Measurements from ENCODE around the gene HINT1. TPM values are rescaled to one million over a fixed set of nuclear protein-coding genes. Genes with fewer than 3 reads are reported as not detected.
"Not testable (repeated sequence)": the region's sequence is repeated elsewhere in the genome, so short reads cannot be mapped to it uniquely, and the experiment has no call there.

The HINT1 gene
- total and polyA plus RNA-seq, 5 experiments from 2014 or later, result 252 to 428 (median 366) TPM

DNA sequence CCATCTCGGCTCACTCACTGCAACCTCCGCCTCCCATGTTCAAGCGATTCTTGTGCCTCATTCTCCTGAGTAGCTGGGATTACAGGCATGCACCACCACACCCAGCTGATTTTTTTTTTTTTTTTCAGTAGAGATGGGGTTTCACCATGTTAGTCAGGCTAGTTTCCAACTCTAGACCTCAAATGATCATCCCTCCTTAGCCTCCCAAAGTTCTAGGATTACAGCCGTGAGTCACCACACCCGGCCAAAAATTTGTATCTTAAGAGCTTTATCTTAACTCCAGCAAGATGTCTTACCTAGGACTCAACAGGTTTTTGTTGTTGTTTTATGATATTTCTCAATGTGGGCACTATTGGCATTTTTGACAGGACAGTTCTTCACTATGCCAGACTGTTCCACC is 33.6 kb upstream of the HINT1 start:
- H3K4me3 Mint-ChIP-seq, result no peak overlapping the region
- no peak overlapping the region for H3K27ac Mint-ChIP-seq
- H3K4me1 Mint-ChIP-seq, result peaks cover 6 to 17% (median 9%) of the 10 kb centered on the region in 4 donors
- POLR2A ChIA-PET, result interaction anchor here (0.7 kb wide), 2 partner anchors 123 to 168 kb away, joined by 3 to 6 read pairs; no protein-coding TSS in a partner anchor
- no peak for DNase-seq
- ATAC-seq, result no peak
- H3K27me3 Mint-ChIP-seq, result no peaks in the 10 kb centered on the region
- H3K36me3 Mint-ChIP-seq, result peaks cover 4 to 16% (median 11%) of the 10 kb centered on the region in 3 donors
- H3K9me3 Mint-ChIP-seq, result no peaks in the 10 kb centered on the region

- Mint-ChIP-seq H3K4me1 (peaks cover 6 to 19% (median 10%) of the 10 kb centered on the region in 4 donors), H3K9me3 (no peaks in the 10 kb centered on the region), H3K36me3 (peaks cover 4 to 19% (median 11%) of the 10 kb centered on the region in 3 donors), H3K4me3 (no peak overlapping the region), H3K27ac (peak overlapping the region in 3 of 10 donors; percentile 3 to 58 (median 34)), H3K27me3 (no peaks in the 10 kb centered on the region)
- ATAC-seq, result no peak
- POLR2A ChIA-PET, result interaction anchor here (0.6 to 1.9 kb wide), 4 partner anchors 8 to 79 kb away, joined by 3 to 6 read pairs (median 4); no protein-coding TSS in a partner anchor
- no peak for DNase-seq
These were observed 31.3 kb upstream of the HINT1 start for GRCh38 chr5:131196331-131196730.

DNA sequence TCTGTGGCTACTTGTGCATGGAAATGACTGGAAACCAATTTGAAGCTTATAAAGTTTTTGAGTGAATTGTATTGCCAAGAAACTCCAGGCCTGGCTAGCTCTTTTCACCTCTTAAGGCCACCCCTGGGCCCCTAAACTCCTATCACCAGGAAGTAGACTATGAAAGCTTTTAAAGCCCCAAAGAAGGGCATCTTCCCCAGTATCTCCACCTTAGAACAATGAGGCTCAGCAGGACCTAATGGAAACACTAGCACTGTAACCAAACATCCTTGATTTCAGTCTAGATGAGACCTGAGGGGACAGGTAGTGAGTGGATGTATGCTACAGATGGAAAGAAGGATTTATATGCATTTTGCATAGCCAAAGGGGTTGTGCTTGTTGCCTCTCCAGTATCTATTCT is 30.6 kb upstream of the HINT1 start:
- Mint-ChIP-seq H3K4me3 (no peak overlapping the region), H3K4me1 (peaks cover 6 to 19% (median 10%) of the 10 kb centered on the region in 4 donors), H3K9me3 (no peaks in the 10 kb centered on the region), H3K27ac (peak overlapping the region in 6 of 10 donors; percentile 4 to 69 (median 54)), H3K27me3 (no peaks in the 10 kb centered on the region), H3K36me3 (peaks cover 4 to 19% (median 11%) of the 10 kb centered on the region in 3 donors)
- ATAC-seq (no peak), DNase-seq (no peak)
- POLR2A ChIA-PET, result interaction anchor here (0.5 to 1.5 kb wide), 2 partner anchors 14 to 179 kb away, joined by 3 to 5 read pairs; no protein-coding TSS in a partner anchor

DNA sequence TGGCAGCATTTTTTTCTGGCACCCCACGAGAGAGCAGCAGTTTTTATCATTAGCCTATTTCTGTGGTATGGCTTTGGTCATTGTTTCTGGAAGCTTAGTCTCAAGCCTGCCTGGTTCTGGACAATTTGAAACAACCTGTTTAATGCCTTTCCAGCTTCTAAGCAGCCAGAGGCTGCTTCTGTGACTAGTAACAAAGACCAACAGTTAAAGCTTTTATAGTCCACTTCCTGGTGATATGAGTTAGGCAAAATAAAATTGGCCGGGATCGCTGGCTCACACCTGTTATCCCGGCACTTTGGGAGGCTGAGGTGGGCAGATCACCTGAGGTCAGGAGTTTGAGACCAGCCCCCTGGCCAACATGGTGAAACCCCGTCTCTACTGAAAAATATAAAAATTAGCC is 29.7 kb upstream of the HINT1 start:
- no peak overlapping the region for H3K4me3 Mint-ChIP-seq
- POLR2A ChIA-PET, result interaction anchor here (1.0 kb wide), 1 partner anchor 68 kb away, joined by 3 read pairs; no protein-coding TSS in a partner anchor
- H3K9me3 Mint-ChIP-seq, result no peaks in the 10 kb centered on the region
- peaks cover 4 to 20% (median 7%) of the 10 kb centered on the region in 3 donors for H3K36me3 Mint-ChIP-seq
- ATAC-seq, result no peak
- peaks cover 6 to 20% (median 10%) of the 10 kb centered on the region in 4 donors for H3K4me1 Mint-ChIP-seq
- H3K27ac Mint-ChIP-seq, result peak overlapping the region in 3 of 10 donors; percentile 2 to 61 (median 36)
- no peak for DNase-seq
- no peaks in the 10 kb centered on the region for H3K27me3 Mint-ChIP-seq

GRCh38 chr5:131193897-131194296 is 28.8 kb upstream of the HINT1 start:
- Mint-ChIP-seq H3K27ac (peak overlapping the region in 2 of 10 donors; percentile 34 to 61), H3K4me1 (peaks cover 6 to 20% (median 10%) of the 10 kb centered on the region in 4 donors), H3K36me3 (peaks cover 4 to 25% (median 7%) of the 10 kb centered on the region in 3 donors)
- POLR2A ChIA-PET, result interaction anchor here (1.0 kb wide), 1 partner anchor 8 kb away, joined by 3 read pairs; no protein-coding TSS in a partner anchor
- not testable (repeated sequence) for ATAC-seq, H3K9me3 Mint-ChIP-seq, H3K4me3 Mint-ChIP-seq, H3K27me3 Mint-ChIP-seq, DNase-seq

GRCh38 chr5:131193106-131193505 is 28.1 kb upstream of the HINT1 start:
- ATAC-seq, result no peak
- H3K9me3 Mint-ChIP-seq, result no peaks in the 10 kb centered on the region
- no peak for DNase-seq
- peaks cover 1 to 26% (median 7%) of the 10 kb centered on the region in 3 donors for H3K36me3 Mint-ChIP-seq
- POLR2A ChIA-PET, result interaction anchor here (1.0 kb wide), 1 partner anchor 9 kb away, joined by 3 read pairs; no protein-coding TSS in a partner anchor
- H3K27me3 Mint-ChIP-seq, result no peaks in the 10 kb centered on the region
- peaks cover 4 to 17% (median 10%) of the 10 kb centered on the region in 4 donors for H3K4me1 Mint-ChIP-seq
- H3K27ac Mint-ChIP-seq, result peak overlapping the region in 1 of 10 donors; percentile 31
- H3K4me3 Mint-ChIP-seq, result no peak overlapping the region

GRCh38 chr5:131186561-131187256 is 21.7 kb upstream of the HINT1 start:
- POLR2A ChIA-PET, result no interaction called here
- no peak for DNase-seq
- H3K9me3 Mint-ChIP-seq, result no peaks in the 10 kb centered on the region
- peaks cover 2 to 11% (median 7%) of the 10 kb centered on the region in 4 donors for H3K4me1 Mint-ChIP-seq
- no peaks in the 10 kb centered on the region for H3K27me3 Mint-ChIP-seq
- no peak overlapping the region for H3K27ac Mint-ChIP-seq
- H3K4me3 Mint-ChIP-seq, result no peak overlapping the region
- H3K36me3 Mint-ChIP-seq, result peaks cover 6 to 47% (median 15%) of the 10 kb centered on the region in 3 donors
- ATAC-seq, result no peak

- no peak for ATAC-seq
- H3K4me1 Mint-ChIP-seq, result peaks cover 0 to 11% (median 7%) of the 10 kb centered on the region in 4 donors
- H3K27ac Mint-ChIP-seq, result no peak overlapping the region
- H3K9me3 Mint-ChIP-seq, result no peaks in the 10 kb centered on the region
- no peak overlapping the region for H3K4me3 Mint-ChIP-seq
- no peaks in the 10 kb centered on the region for H3K27me3 Mint-ChIP-seq
- no peak for DNase-seq
- peaks cover 6 to 46% (median 15%) of the 10 kb centered on the region in 3 donors for H3K36me3 Mint-ChIP-seq
- POLR2A ChIA-PET, result no interaction called here
These were observed 20.6 kb upstream of the HINT1 start for GRCh38 chr5:131185523-131186104.

GRCh38 chr5:131182839-131183238 is 17.8 kb upstream of the HINT1 start:
- POLR2A ChIA-PET, result interaction anchor here (0.6 to 1.1 kb wide), 3 partner anchors 67 to 199 kb away, joined by 3 read pairs; no protein-coding TSS in a partner anchor
- H3K36me3 Mint-ChIP-seq, result peaks cover 10 to 29% (median 12%) of the 10 kb centered on the region in 3 donors

GRCh38 chr5:131180407-131180806 is 15.4 kb upstream of the HINT1 start:
- Mint-ChIP-seq H3K4me3 (no peak overlapping the region), H3K36me3 (peaks cover 10 to 22% (median 10%) of the 10 kb centered on the region in 3 donors), H3K27ac (no peak overlapping the region), H3K4me1 (peaks cover 16 to 36% (median 26%) of the 10 kb centered on the region in 4 donors), H3K27me3 (no peaks in the 10 kb centered on the region), H3K9me3 (no peaks in the 10 kb centered on the region)
- no peak for DNase-seq
- no peak for ATAC-seq
- POLR2A ChIA-PET, result no interaction called here

More at GRCh38 chr5:131182839-131183238, 17.8 kb upstream of the HINT1 start:
- Mint-ChIP-seq H3K27ac (no peak overlapping the region), H3K4me1 (peaks cover 7 to 22% (median 14%) of the 10 kb centered on the region in 4 donors), H3K4me3 (no peak overlapping the region), H3K9me3 (no peaks in the 10 kb centered on the region), H3K27me3 (no peaks in the 10 kb centered on the region)
- no peak for DNase-seq
- no peak for ATAC-seq

DNA sequence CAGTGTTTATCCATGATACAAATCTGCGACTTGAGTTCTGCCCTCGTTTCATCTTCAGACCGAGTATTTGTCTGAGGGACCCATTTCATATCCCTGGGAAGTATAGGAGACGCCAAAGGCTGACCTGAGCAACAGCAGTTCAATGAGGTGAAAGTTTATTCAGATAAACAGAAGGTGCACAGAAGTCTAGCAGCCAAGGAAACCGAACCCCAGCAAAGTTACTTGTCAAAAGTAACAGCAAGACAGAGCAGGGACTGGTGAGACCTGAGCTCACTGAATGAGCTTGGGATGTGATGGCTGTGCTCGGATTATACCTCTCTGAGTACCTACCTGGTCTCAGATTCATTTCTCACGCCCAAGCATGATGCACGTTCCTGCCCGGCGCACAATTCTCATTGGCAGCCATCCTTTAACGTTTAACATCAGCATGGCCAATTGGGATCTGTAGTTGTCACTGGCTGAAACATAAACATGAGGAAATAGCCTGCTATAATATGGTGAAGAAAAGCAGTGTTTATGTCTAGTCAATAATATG is 6.3 kb upstream of the HINT1 start:
- peaks cover 0 to 6% (median 2%) of the 10 kb centered on the region in 3 donors for H3K36me3 Mint-ChIP-seq
- ATAC-seq (no peak), DNase-seq (peak in 3 of 10 donors; percentile 4 to 21 (median 19))
- no peaks in the 10 kb centered on the region for H3K9me3 Mint-ChIP-seq
- POLR2A ChIA-PET, result interaction anchor here (0.9 to 3.6 kb wide), 4 partner anchors 82 to 95 kb away, joined by 3 to 22 read pairs (median 4); partner anchors contain the start of gene CDC42SE2
- peak overlapping the region; percentile 94 to 100 (median 98) for H3K4me3 Mint-ChIP-seq
- H3K27ac Mint-ChIP-seq, result peak overlapping the region; percentile 88 to 99 (median 96)
- peaks cover 31 to 55% (median 50%) of the 10 kb centered on the region in 4 donors for H3K4me1 Mint-ChIP-seq
- H3K27me3 Mint-ChIP-seq, result no peaks in the 10 kb centered on the region

DNA sequence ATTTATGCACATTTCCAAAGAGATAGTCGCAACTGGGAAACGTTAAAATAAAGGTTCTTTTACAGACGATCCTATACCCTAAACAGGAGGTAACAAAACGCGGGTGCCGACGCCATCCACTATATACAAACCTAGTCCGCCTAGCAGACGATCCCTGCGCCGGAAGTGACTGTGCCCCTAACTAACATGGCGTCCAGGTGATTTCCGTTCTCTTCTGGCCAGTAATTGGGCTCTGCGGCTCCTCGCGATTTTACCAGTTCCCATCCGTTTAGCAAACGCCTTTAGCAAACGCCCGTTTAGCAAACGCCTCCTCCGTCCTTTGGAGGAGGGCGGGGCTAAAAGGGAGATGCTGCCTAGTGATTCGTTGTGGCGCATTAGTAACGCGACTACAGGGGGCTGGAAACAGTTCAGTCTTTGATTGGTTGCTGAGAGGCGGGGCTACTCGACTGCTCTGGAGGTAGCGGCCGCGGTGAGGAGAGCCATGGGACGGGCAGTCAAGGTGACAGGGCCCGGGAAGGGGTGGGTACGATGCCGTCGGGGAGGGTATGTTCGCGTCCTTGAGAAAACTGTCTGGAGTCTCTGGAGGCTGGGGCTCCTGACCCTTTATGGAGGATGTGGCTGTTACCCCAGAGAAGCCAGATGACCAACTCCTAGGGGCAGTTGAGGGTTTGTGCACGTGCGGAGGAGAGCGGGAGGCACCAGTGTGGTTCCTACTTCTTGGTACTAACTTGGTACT is 5.7 kb upstream of the HINT1 start, which contains the start of gene LYRM7:
LYRM7 (plus strand) TSS at position 405 of the 736 bp plus-strand sequence; CDS start at position 482, 77 bp downstream.
- POLR2A ChIA-PET, result interaction anchor here (0.6 to 3.6 kb wide), 6 partner anchors 15 to 345 kb away, joined by 3 to 22 read pairs (median 3); partner anchors contain the start of gene CDC42SE2
- Mint-ChIP-seq H3K4me1 (peaks cover 32 to 59% (median 49%) of the 10 kb centered on the region in 4 donors), H3K36me3 (peaks cover 0 to 6% (median 2%) of the 10 kb centered on the region in 3 donors), H3K4me3 (peak within 1 kb of the TSS; percentile 94 to 100 (median 98)), H3K27ac (peak within 1 kb of the TSS; percentile 88 to 99 (median 96)), H3K9me3 (no peaks in the 10 kb centered on the region), H3K27me3 (no peaks in the 10 kb centered on the region)
- ATAC-seq, result peak; percentile 94
- DNase-seq, result peak; percentile 77 to 99 (median 96)
